H9 (cell line): Measurements from ENCODE around the gene ZBTB26. TPM values are rescaled to one million over a fixed set of nuclear protein-coding genes. Genes with fewer than 3 reads are reported as not detected.

Experiments
- DNase-seq: peaks from one replicate; pipeline ENCODE4 v3.0.0-alpha.2; 2017
- H2AFZ ChIP-seq: one replicate; pipeline ENCODE4 v1.6.1; 2013; ENCODE audit warnings: mild to moderate bottlenecking, low read length, control low read depth, moderate library complexity
- H2AK5ac ChIP-seq: 2 replicates; pipeline ENCODE4 v1.6.1; 2013; ENCODE audit warnings: low read length, control low read depth, mixed read lengths; ENCODE audit not compliant: insufficient read length
- H2BK120ac ChIP-seq: one replicate; pipeline ENCODE4 v1.6.1; 2013; ENCODE audit warnings: low read depth, mild to moderate bottlenecking, low read length, control low read depth, inconsistent platforms; ENCODE audit not compliant: poor library complexity, severe bottlenecking
- H2BK12ac ChIP-seq: 2 replicates; pipeline ENCODE4 v1.6.1; 2013; ENCODE audit warnings: low read length, control low read depth, mixed read lengths, low read depth; ENCODE audit not compliant: insufficient read length
- H2BK15ac ChIP-seq: 2 replicates; pipeline ENCODE4 v1.6.1; 2013; ENCODE audit warnings: low read depth, low read length, control low read depth
- H2BK20ac ChIP-seq: one replicate; pipeline ENCODE4 v1.6.1; 2013; ENCODE audit warnings: low read depth, mild to moderate bottlenecking, low read length, control low read depth, inconsistent platforms; ENCODE audit not compliant: poor library complexity, severe bottlenecking
- H2BK5ac ChIP-seq: 2 replicates; pipeline ENCODE4 v1.6.1; 2013; ENCODE audit warnings: low read length, control low read depth, mixed read lengths; ENCODE audit not compliant: insufficient read length
- H3K14ac ChIP-seq: 2 replicates; pipeline ENCODE4 v1.6.1; 2013; ENCODE audit warnings: low read length, control low read depth; ENCODE audit not compliant: insufficient read depth
- H3K18ac ChIP-seq: 2 replicates; pipeline ENCODE4 v1.6.1; 2013; ENCODE audit warnings: low read depth, mild to moderate bottlenecking, mixed read lengths, low read length, control low read depth; ENCODE audit not compliant: insufficient read length
- H3K23ac ChIP-seq: 2 replicates; pipeline ENCODE4 v1.6.1; 2013; ENCODE audit warnings: low read length, control low read depth, mixed read lengths, low read depth; ENCODE audit not compliant: insufficient read length
- H3K23me2 ChIP-seq: 2 replicates; pipeline ENCODE4 v1.6.1; 2013; ENCODE audit warnings: low read depth, mild to moderate bottlenecking, mixed read lengths, low read length, control low read depth; ENCODE audit not compliant: insufficient read length, poor library complexity, severe bottlenecking
- H3K27ac ChIP-seq: 2 replicates; pipeline ENCODE4 v1.5.1; 2013; ENCODE audit warnings: low read length, control low read depth, mixed read lengths, low read depth; ENCODE audit not compliant: insufficient read length
- H3K27me3 ChIP-seq: 2 replicates; pipeline ENCODE4 v1.6.1; 2013; ENCODE audit warnings: low read length, control low read depth, inconsistent platforms; ENCODE audit not compliant: insufficient read depth
- H3K4ac ChIP-seq: 2 replicates; pipeline ENCODE4 v1.6.1; 2013; ENCODE audit warnings: low read depth, mild to moderate bottlenecking, control low read depth, inconsistent platforms, low read length, moderate library complexity
- H3K4me1 ChIP-seq: 2 replicates; pipeline ENCODE4 v1.6.1; 2013; ENCODE audit warnings: low read length, control low read depth, inconsistent platforms; ENCODE audit not compliant: insufficient read depth
- H3K4me2 ChIP-seq: 2 replicates; pipeline ENCODE4 v1.6.1; 2013; ENCODE audit warnings: low read length, control low read depth, mixed read lengths; ENCODE audit not compliant: insufficient read length, insufficient read depth
- H3K56ac ChIP-seq: 2 replicates; pipeline ENCODE4 v1.6.1; 2013; ENCODE audit warnings: low read depth, mild to moderate bottlenecking, mixed read lengths, low read length, control low read depth; ENCODE audit not compliant: insufficient read length
- H3K79me1 ChIP-seq: 2 replicates; pipeline ENCODE4 v1.6.1; 2013; ENCODE audit warnings: low read depth, mild to moderate bottlenecking, moderate library complexity, low read length, control low read depth, inconsistent platforms; ENCODE audit not compliant: insufficient read depth, poor library complexity, severe bottlenecking
- H3K79me2 ChIP-seq: 2 replicates; pipeline ENCODE4 v1.6.1; 2013; ENCODE audit warnings: low read length, control low read depth, inconsistent platforms; ENCODE audit not compliant: insufficient read depth
- H3K9ac ChIP-seq: 2 replicates; pipeline ENCODE4 v1.6.1; 2013; ENCODE audit warnings: low read length, control low read depth, mixed read lengths; ENCODE audit not compliant: insufficient read length; ENCODE audit errors: extremely low read depth
- H3K9me3 ChIP-seq: one replicate; pipeline ENCODE4 v1.6.1; 2013; ENCODE audit warnings: low read depth, low read length, inconsistent platforms; ENCODE audit not compliant: control insufficient read depth
- H3T11ph ChIP-seq: one replicate; pipeline ENCODE4 v1.6.1; 2013; ENCODE audit warnings: mild to moderate bottlenecking, low read length, control low read depth, inconsistent platforms
- H4K20me1 ChIP-seq: one replicate; pipeline ENCODE4 v1.6.1; 2013; ENCODE audit not compliant: control insufficient read depth, insufficient read length, insufficient read depth
- H4K5ac ChIP-seq: 2 replicates; pipeline ENCODE4 v1.6.1; 2013; ENCODE audit warnings: low read depth, mild to moderate bottlenecking, mixed read lengths, low read length, control low read depth; ENCODE audit not compliant: insufficient read length
- H4K8ac ChIP-seq: replicated peaks from 2 replicates; pipeline ENCODE4 v1.6.1; 2013; ENCODE audit warnings: low read length, control low read depth, mixed read lengths, low read depth; ENCODE audit not compliant: insufficient read length
- H4K91ac ChIP-seq: 2 replicates; pipeline ENCODE4 v1.6.1; 2013; ENCODE audit warnings: low read depth, mild to moderate bottlenecking, moderate library complexity, mixed read lengths, low read length, control low read depth; ENCODE audit not compliant: insufficient read length
- H3K27ac Mint-ChIP-seq, 3 experiments: 2 replicates in 2 of 3; 3 replicates in 1 of 3; pipeline ENCODE4 v1.8.0; 2020 to 2021; ENCODE audit warnings: mixed read lengths in 3 of 3, mild to moderate bottlenecking in 1 of 3, moderate library complexity in 1 of 3
- H3K27me3 Mint-ChIP-seq: 2 replicates; pipeline ENCODE4 v1.8.0; 2021; ENCODE audit warnings: low read depth, mild to moderate bottlenecking, moderate library complexity, mixed read lengths
- H3K36me3 Mint-ChIP-seq, 3 experiments: 2 replicates in 2 of 3; 3 replicates in 1 of 3; pipeline ENCODE4 v1.8.0; 2020 to 2021; ENCODE audit warnings: low read depth in 3 of 3, mixed read lengths in 3 of 3; ENCODE audit not compliant: insufficient read depth in 1 of 3
- H3K4me1 Mint-ChIP-seq, 2 experiments: 2 replicates each; pipeline ENCODE4 v1.8.0; 2020; ENCODE audit warnings: mixed read lengths in 2 of 2
- H3K4me3 Mint-ChIP-seq, 2 experiments: 2 replicates in 1 of 2; 3 replicates in 1 of 2; pipeline ENCODE4 v1.8.0; 2020 to 2021; ENCODE audit warnings: mild to moderate bottlenecking in 2 of 2, mixed read lengths in 2 of 2, moderate library complexity in 1 of 2
- H3K9me3 Mint-ChIP-seq, 2 experiments: 2 replicates in 1 of 2; 3 replicates in 1 of 2; pipeline ENCODE4 v1.8.0; 2020; ENCODE audit warnings: mild to moderate bottlenecking in 2 of 2, mixed read lengths in 2 of 2, moderate library complexity in 1 of 2
- WGBS: extraction: QIAGEN DNeasy Blood & Tissue Kit; methylation state at CpG from one replicate; pipeline ENCODE4 v1.1.7; 2013; ENCODE audit warnings: missing lambda C conversion rate, low lambda C conversion rate, mixed read lengths; ENCODE audit not compliant: insufficient read length; ENCODE audit errors: extremely low coverage; 5-methylcytosine and 5-hydroxymethylcytosine counted together
- total RNA-seq: library from RNA; stranded (reverse); gene quantifications from 2 replicates; pipeline ENCODE4 v1.2.1, GENCODE V29; 2021
- TF ChIP-seq, protein P1 (sequence below): fragments of 200-600 bp; sonication (generic); conservative IDR thresholded peaks from 3 replicates; pipeline ENCODE4 v1.8.0; 2021; ENCODE audit warnings: antibody characterized with exemption, mild to moderate bottlenecking

The ZBTB26 gene
- total RNA-seq, 1 experiment from 2014 or later = 5.8 TPM

GRCh38 chr9:122948313-122948712 lies 17.0 kb upstream of the ZBTB26 start:
- no CpG with 5 or more reads among the region's 3 CpGs for WGBS
- no peaks in the 10 kb centered on the region for H4K20me1 ChIP-seq
- H3K27ac Mint-ChIP-seq = peak overlapping the region in 2 of 3 experiments; percentile 42 to 61; a peak in 3 of 7 replicates

More at GRCh38 chr9:122948313-122948712, 17.0 kb upstream of the ZBTB26 start:
- Histone ChIP-seq H3K23me2 (no peaks in the 10 kb centered on the region), H3T11ph (no peak overlapping the region), H3K23ac (no peak overlapping the region), H4K5ac (no peak overlapping the region), H2BK20ac (no peak overlapping the region), H2BK120ac (no peak overlapping the region), H2BK15ac (no peak overlapping the region), H3K79me1 (peaks cover 9% of the 10 kb centered on the region), H3K9ac (no peak overlapping the region), H3K79me2 (peaks cover 36% of the 10 kb centered on the region), H3K14ac (no peak overlapping the region), H3K4me1 (no peaks in the 10 kb centered on the region), H3K9me3 (no peaks in the 10 kb centered on the region), H4K8ac (no peak overlapping the region), H3K27ac (no peak overlapping the region), H3K18ac (no peak overlapping the region), H3K27me3 (no peaks in the 10 kb centered on the region), H3K4me2 (no peak overlapping the region), H3K4ac (no peak overlapping the region), H2AK5ac (no peak overlapping the region), H4K91ac (no peak overlapping the region), H2AFZ (no peak overlapping the region), H2BK5ac (no peak overlapping the region), H3K56ac (no peak overlapping the region), H2BK12ac (no peak overlapping the region)
- peaks cover 20 to 47% of the 10 kb centered on the region in 2 experiments for H3K4me1 Mint-ChIP-seq
- no peak overlapping the region for H3K4me3 Mint-ChIP-seq
- peaks cover 0 to 8% (median 3%) of the 10 kb centered on the region in 3 experiments; a peak in 4 of 7 replicates for H3K36me3 Mint-ChIP-seq
- TF ChIP-seq, protein P1, sequence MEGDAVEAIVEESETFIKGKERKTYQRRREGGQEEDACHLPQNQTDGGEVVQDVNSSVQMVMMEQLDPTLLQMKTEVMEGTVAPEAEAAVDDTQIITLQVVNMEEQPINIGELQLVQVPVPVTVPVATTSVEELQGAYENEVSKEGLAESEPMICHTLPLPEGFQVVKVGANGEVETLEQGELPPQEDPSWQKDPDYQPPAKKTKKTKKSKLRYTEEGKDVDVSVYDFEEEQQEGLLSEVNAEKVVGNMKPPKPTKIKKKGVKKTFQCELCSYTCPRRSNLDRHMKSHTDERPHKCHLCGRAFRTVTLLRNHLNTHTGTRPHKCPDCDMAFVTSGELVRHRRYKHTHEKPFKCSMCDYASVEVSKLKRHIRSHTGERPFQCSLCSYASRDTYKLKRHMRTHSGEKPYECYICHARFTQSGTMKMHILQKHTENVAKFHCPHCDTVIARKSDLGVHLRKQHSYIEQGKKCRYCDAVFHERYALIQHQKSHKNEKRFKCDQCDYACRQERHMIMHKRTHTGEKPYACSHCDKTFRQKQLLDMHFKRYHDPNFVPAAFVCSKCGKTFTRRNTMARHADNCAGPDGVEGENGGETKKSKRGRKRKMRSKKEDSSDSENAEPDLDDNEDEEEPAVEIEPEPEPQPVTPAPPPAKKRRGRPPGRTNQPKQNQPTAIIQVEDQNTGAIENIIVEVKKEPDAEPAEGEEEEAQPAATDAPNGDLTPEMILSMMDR = no peak
- no peaks in the 10 kb centered on the region for H3K9me3 Mint-ChIP-seq
- no peak for DNase-seq
- no peaks in the 10 kb centered on the region for H3K27me3 Mint-ChIP-seq
